Gastroesophageal sphincter (tissue), 4 donors: ENCODE measurements around the gene MYPN. TPM values are rescaled to one million over a fixed set of nuclear protein-coding genes. Genes with fewer than 3 reads are reported as not detected.

Source experiments
- ATAC-seq: fragments of 150-250 bp; one replicate; pipeline ENCODE4 v1.9.1; 2016; ENCODE audit warnings: mild to moderate bottlenecking, moderate library complexity
- H3K27ac ChIP-seq, 4 donors: fragments of 200-600 bp; sonication (generic) in 3 of 4; 1 replicate in 3 of 4; 2 replicates in 1 of 4; pipeline ENCODE4 v1.5.1; 2016 to 2019
- H3K27me3 ChIP-seq: fragments of 200-600 bp; sonication (generic); one replicate; pipeline ENCODE4 v1.5.1; 2019
- H3K36me3 ChIP-seq, 2 donors: fragments of 200-600 bp; sonication (generic); one replicate each; pipeline ENCODE4 v1.5.1; 2019; ENCODE audit warnings: control low read depth in 1 of 2
- H3K4me1 ChIP-seq, 3 donors: fragments of 200-600 bp; sonication (generic); 1 replicate in 2 of 3; 2 replicates in 1 of 3; pipeline ENCODE4 v1.5.1; 2016 to 2019; ENCODE audit warnings: control low read depth in 2 of 3
- H3K4me3 ChIP-seq, 2 donors: fragments of 200-600 bp; sonication (generic); one replicate each; pipeline ENCODE4 v1.5.1; 2019; ENCODE audit warnings: mild to moderate bottlenecking in 1 of 2, moderate library complexity in 1 of 2
- H3K9me3 ChIP-seq, 3 donors: fragments of 200-600 bp; sonication (generic); one replicate each; pipeline ENCODE4 v1.5.1; 2017 to 2019; ENCODE audit warnings: control low read depth in 2 of 3
- CTCF ChIP-seq, 4 experiments: fragments of 200-600 bp in 2 of 4; fragments of 450-650 bp in 2 of 4; sonication (generic) in 1 of 4; IDR thresholded peaks; one replicate each; pipeline ENCODE4 v1.5.1; 2017 to 2019; ENCODE audit warnings: antibody characterized with exemption in 4 of 4, mild to moderate bottlenecking in 2 of 4, moderate library complexity in 2 of 4
- EP300 ChIP-seq: sonication (generic); formaldehyde crosslinking; IDR thresholded peaks from one replicate; pipeline ENCODE4 v1.6.1; 2017; ENCODE audit warnings: antibody characterized with exemption, mild to moderate bottlenecking
- POLR2A ChIP-seq, 2 donors: fragments of 450-650 bp; IDR thresholded peaks; one replicate each; pipeline ENCODE4 v1.6.1; 2017; ENCODE audit warnings: antibody characterized with exemption in 2 of 2, mild to moderate bottlenecking in 2 of 2, moderate library complexity in 1 of 2
- POLR2AphosphoS5 ChIP-seq: sonication (generic); formaldehyde crosslinking; IDR thresholded peaks from one replicate; pipeline ENCODE4 v1.6.1; 2017; ENCODE audit warnings: antibody characterized with exemption
- WGBS, 2 donors: methylation state at CpG; one replicate each; pipeline ENCODE4 v1.1.5; 2018; ENCODE audit warnings: low coverage in 1 of 2; 5-methylcytosine and 5-hydroxymethylcytosine counted together
- total RNA-seq, 4 donors: library from RNA; depleted of rRNA; stranded (reverse); fragments of >200 nt; gene quantifications; one replicate each; pipeline ENCODE4 v1.1.0, GENCODE V29; 2016

The MYPN gene
- total RNA-seq, 4 donors from 2014 or later = 0.79 to 1.9 TPM; not detected in 2

- no peak for ATAC-seq
- Histone ChIP-seq H3K4me3 (no peak overlapping the region), H3K4me1 (peaks cover 0 to 9% (median 4%) of the 10 kb centered on the region in 3 donors), H3K27me3 (no peaks in the 10 kb centered on the region), H3K27ac (no peak overlapping the region), H3K9me3 (no peaks in the 10 kb centered on the region), H3K36me3 (no peaks in the 10 kb centered on the region)
- no peak for TF ChIP-seq CTCF (IDR thresholded peaks at IDR 0.05)
- TF ChIP-seq POLR2AphosphoS5 = no peak
- TF ChIP-seq POLR2A (IDR thresholded peaks at IDR 0.05) = no peak
- TF ChIP-seq EP300 = no peak
- 91% methylated on average over 3 of the region's 3 CpGs; no CpG with 5 or more reads in 1 of the 2 donors for WGBS, 2 donors
Measured at GRCh38 chr10:68099736-68100135, 9.6 kb upstream of the MYPN start.

- no peak overlapping the region for H3K4me3 ChIP-seq
- H3K4me1 ChIP-seq = peaks cover 0 to 9% (median 4%) of the 10 kb centered on the region in 3 donors
- no peaks in the 10 kb centered on the region for H3K27me3 ChIP-seq
- no peaks in the 10 kb centered on the region for H3K9me3 ChIP-seq
- no peak for ATAC-seq
- no peak overlapping the region for H3K27ac ChIP-seq
- 88 to 90% methylated on average over 2 of the region's 2 CpGs for WGBS, 2 donors
- TF ChIP-seq CTCF (IDR thresholded peaks at IDR 0.05) (no peak), POLR2A (IDR thresholded peaks at IDR 0.05) (no peak), POLR2AphosphoS5 (no peak), EP300 (no peak)
- no peaks in the 10 kb centered on the region for H3K36me3 ChIP-seq
Measured at GRCh38 chr10:68101066-68101465, 8.2 kb upstream of the MYPN start.

- Histone ChIP-seq H3K4me1 (no peaks in the 10 kb centered on the region), H3K27ac (no peak overlapping the region), H3K4me3 (no peak overlapping the region), H3K27me3 (no peaks in the 10 kb centered on the region), H3K36me3 (no peaks in the 10 kb centered on the region), H3K9me3 (no peaks in the 10 kb centered on the region)
- WGBS, 2 donors = 63 to 70% methylated on average over 1 to 4 of the region's 4 CpGs
- no peak for ATAC-seq
- TF ChIP-seq POLR2A (IDR thresholded peaks at IDR 0.05) = no peak
- TF ChIP-seq POLR2AphosphoS5 = no peak
- TF ChIP-seq EP300 = no peak
- TF ChIP-seq CTCF (IDR thresholded peaks at IDR 0.05) = no peak
Measured at GRCh38 chr10:68103261-68103878, 5.9 kb upstream of the MYPN start.

- H3K27me3 ChIP-seq = no peaks in the 10 kb centered on the region
- H3K27ac ChIP-seq = no peak overlapping the region
- WGBS, 2 donors = 89 to 91% methylated on average over 3 of the region's 3 CpGs
- no peak overlapping the region for H3K4me3 ChIP-seq
- TF ChIP-seq POLR2A (IDR thresholded peaks at IDR 0.05) (no peak), POLR2AphosphoS5 (no peak), EP300 (no peak)
- no peak for ATAC-seq
- no peaks in the 10 kb centered on the region for H3K9me3 ChIP-seq
- H3K4me1 ChIP-seq = no peaks in the 10 kb centered on the region
- no peaks in the 10 kb centered on the region for H3K36me3 ChIP-seq
Measured at GRCh38 chr10:68103901-68104300, 5.4 kb upstream of the MYPN start.

GRCh38 chr10:68105820-68106219 lies 3.5 kb upstream of the MYPN start:
- TF ChIP-seq CTCF (IDR thresholded peaks at IDR 0.05) (no peak), EP300 (no peak), POLR2A (IDR thresholded peaks at IDR 0.05) (no peak), POLR2AphosphoS5 (no peak)
- 63 to 66% methylated on average over 3 of the region's 3 CpGs for WGBS, 2 donors
- H3K4me1 ChIP-seq = peaks cover 0 to 18% (median 4%) of the 10 kb centered on the region in 3 donors
- no peak for ATAC-seq
- no peak overlapping the region for H3K27ac ChIP-seq
- no peak overlapping the region for H3K4me3 ChIP-seq
- H3K27me3 ChIP-seq = no peaks in the 10 kb centered on the region
- no peaks in the 10 kb centered on the region for H3K36me3 ChIP-seq
- H3K9me3 ChIP-seq = no peaks in the 10 kb centered on the region
